ENCODE data around the gene ANKMY1.

Gene ANKMY1

DNA sequence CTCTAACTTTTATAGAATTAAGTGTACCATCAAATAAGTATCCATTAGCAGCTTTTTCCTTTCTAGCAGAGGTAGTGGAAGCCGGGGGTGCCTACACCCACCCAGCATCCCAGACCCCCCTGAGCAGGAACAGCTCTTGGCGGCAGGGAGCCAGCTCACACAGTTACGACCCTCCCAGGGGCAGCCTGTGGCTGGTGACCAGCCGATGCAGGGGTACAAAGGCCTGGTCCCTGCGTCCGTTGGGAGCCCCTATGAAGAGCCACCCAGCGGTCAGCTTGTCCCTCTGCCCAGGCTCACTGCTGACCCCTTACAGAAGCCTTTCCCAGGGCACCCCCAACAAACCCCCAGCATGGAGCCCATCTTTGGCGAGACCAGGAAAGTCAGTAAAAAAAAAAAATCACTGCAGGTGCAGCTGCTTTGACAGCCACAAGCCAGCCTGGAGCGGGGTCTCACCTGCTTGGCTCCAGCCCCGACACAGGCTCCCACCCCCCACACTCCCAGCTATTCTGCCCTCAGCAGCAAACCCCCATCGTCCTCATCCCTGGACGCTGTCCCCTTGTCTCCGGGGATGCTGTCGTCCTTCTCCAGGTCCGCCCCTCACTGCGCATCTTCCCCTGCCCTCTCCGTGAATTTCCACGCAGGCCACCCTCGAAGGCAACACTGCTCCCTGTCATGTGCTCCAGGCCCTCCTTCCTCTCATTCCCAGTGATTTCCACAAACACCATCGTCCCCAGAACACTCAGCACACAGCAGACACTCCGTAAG is 79.3 kb downstream of the ANKMY1 start:
- no peak for DNase-seq (ENCODE audit: low read depth in 2 of 2, low spot score in 1 of 2)

GRCh38 chr2:240477916-240478315 is 79.9 kb downstream of the ANKMY1 start:
- no peak for DNase-seq (ENCODE audit: low read depth in 2 of 2, low spot score in 1 of 2)

DNA sequence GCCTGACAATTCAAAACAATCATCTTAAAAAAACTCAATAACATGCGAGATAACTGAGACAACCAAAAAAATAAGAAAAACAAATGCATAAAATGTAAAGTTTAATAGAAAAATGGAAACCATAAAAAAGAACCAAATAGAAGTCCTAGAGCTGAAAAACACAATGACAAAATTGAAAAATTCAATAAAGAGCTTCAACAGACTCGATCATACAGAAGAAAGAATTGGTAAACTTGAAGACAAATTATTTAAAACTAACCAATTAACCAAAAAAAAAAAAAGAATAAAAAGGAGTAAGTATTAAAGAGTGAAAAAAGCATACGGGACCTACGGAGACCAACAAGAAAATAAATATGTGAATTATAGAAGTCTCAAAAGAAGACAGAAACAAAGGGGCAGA is 84.6 kb downstream of the ANKMY1 start:
- DNase-seq (ENCODE audit: low read depth in 2 of 2, low spot score in 1 of 2) = no peak

DNA sequence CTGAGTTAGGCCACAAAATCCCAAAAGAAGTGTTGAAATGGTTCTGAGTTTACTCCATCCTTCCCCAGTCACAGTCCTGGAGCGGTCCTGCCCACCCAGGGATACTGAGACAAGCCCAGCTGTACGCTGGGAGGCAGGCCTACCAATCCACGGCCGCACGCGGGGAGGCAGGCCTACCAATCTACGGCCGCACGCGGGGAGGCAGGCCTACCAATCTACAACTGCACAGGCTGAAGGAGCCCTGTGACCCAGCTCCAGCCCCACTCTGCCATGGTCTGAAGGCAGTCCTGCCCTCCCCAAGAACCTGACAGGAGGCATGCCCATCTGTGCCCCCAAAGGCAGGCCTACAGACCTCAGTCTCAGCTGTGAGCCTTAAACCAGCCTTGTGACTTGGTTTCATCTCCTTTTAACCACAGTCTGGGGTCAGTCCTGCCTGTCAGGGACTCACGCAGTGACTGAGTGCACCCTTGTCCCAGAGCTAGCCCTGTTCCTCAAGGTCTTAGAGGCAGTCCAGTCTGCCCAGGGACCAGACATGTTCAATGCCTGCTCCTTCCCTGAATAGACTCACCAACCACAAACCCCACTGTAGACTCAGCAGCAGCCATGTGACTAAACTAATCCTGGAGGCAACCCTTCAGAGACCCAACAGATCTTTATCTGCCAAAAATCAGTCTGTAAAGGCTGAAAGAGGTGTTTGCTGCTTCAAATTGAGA is 85.6 kb downstream of the ANKMY1 start:
- DNase-seq (ENCODE audit: low read depth in 2 of 2, low spot score in 1 of 2) = no peak

DNA sequence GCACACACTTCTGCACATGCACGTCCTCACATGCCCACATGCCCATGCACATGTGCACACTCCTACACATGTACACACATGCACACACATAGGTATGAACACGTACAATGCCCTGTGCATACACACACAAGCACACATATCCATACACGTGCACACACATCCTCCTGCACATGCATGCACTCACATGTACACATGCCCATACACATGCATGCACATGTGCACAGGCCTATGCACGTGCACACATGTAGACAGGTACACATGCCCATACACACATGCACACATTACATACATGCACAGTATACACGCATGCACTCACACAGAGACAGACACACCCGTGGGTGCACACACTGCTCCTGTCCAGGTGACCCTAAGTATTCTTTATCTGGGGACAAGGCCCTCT is 88.0 kb downstream of the ANKMY1 start:
- no peak for DNase-seq (ENCODE audit: low read depth in 2 of 2, low spot score in 1 of 2)

DNA sequence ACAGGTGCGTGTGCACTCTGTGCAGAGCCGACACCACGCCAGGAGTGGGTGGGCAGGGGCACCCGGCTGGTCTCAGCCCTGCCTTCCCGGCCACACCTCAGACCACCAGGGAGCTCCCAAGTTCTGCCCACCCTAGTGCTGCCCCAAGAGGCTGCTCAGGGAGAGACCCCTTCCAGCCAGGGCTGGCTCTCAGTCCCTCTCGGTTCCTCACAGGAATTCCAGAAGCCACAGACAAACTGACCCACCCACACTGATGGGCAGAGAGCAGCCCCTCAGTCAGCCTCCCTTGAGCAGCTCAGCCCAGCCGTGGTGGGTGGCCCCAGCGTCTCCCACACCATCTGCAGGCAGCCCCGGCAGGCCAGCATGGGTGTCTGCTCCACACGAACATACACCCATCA is 88.5 kb downstream of the ANKMY1 start:
- no peak for DNase-seq (ENCODE audit: low read depth in 2 of 2, low spot score in 1 of 2)

- no peak for DNase-seq (ENCODE audit: low read depth in 2 of 2, low spot score in 1 of 2)
These were observed 89.2 kb downstream of the ANKMY1 start for GRCh38 chr2:240468303-240469238.

- DNase-seq (ENCODE audit: low read depth in 2 of 2, low spot score in 1 of 2) = no peak
These were observed 90.0 kb downstream of the ANKMY1 start for GRCh38 chr2:240467659-240468302.

DNA sequence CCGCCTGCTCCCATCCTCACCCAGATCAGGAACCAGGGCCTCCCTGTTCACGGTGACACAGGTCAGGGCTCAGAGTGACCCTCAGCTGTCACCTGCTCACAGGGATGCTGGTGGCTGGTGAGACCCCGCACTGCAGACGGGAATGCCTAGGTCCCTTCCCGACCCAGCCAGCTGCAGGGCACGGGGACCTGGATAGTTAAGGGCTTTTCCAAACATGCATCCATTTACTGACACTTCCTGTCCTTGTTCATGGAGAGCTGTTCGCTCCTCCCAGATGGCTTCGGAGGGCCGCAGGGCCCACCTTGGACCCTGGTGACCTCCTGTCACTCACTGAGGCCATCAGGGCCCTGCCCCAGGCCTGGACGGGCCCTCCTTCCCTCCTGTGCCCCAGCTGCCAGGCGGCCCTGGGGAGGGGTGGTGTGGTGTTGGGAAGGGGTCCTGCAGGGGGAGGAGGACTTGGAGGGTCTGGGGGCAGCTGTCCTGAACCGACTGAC is 90.6 kb downstream of the ANKMY1 start:
- DNase-seq (ENCODE audit: low read depth in 2 of 2, low spot score in 1 of 2) = no peak

DNA sequence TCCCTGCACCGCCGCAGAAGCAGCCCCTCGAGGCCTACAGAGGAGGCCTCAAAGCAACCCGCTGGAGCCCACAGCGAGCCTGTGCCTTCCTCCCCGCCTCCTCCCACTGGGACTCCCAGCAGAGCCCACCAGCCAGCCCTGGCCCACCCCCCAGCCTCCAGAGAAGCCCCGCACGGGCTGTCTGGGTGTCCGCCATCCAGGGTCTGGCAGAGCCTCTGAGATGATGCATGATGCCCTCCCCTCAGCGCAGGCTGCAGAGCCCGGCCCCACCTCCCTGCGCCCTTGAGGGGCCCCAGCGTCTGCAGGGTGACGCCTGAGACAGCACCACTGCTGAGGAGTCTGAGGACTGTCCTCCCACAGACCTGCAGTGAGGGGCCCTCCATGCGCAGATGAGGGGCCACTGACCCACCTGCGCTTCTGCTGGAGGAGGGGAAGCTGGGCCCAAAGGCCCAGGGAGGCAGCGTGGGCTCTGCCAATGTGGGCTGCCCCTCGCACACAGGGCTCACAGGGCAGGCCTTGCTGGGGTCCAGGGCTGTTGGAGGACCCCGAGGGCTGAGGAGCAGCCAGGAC is 91.1 kb downstream of the ANKMY1 start:
- DNase-seq (ENCODE audit: low read depth in 2 of 2, low spot score in 1 of 2) = no peak

DNA sequence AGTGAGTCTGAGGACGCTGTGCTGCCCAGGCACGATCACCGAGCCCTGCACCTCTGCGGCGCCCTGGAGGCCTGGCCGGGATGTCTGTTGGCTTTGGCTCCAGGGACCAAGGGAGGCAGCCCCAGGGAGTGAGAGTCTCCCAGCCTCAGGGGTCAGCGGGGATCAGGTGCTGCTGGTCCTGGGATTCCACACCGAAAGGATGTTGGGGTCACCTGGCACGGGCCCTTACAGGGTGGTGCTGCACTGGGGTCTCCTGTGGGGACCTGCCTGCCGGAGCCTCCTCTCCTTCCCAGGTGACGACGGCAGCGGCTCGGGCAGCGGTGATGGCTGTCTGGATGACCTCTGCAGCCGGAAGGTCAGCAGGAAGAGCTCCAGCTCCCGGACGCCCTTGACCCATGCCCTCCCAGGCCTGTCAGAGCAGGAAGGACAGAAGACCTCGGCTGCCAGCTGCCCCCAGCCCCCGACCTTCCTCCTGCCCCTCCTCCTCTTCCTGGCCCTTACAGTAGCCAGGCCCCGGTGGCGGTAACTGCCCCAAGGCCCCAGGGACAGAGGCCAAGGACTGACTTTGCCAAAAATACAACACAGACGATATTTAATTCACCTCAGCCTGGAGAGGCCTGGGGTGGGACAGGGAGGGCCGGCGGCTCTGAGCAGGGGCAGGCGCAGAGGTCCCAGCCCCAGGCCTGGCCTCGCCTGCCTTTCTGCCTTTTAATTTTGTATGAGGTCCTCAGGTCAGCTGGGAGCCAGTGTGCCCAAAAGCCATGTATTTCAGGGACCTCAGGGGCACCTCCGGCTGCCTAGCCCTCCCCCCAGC is 91.8 kb downstream of the ANKMY1 start:
- DNase-seq (ENCODE audit: low read depth in 2 of 2, low spot score in 1 of 2) = no peak

DNA sequence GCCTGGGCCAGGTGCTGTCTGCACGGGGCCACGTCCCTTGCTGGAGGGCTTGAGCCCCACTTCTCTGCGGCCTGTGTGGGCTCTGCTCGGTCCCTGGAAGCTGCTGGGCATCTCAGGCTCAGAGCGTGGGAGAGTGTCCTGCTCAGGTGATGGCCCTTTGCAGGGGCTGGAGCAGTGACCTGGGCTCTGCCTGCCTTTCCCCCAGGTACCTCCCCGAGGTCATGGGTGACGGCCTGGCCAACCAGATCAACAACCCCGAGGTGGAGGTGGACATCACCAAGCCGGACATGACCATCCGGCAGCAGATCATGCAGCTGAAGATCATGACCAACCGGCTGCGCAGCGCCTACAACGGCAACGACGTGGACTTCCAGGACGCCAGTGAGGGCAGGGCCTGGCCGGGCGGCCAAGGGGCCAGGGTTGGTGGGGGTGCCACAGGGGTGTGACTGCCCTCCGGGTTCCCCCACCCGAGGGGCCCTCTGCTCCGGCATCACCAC is 92.5 kb downstream of the ANKMY1 start:
- DNase-seq (ENCODE audit: low read depth in 2 of 2, low spot score in 1 of 2) = no peak

GRCh38 chr2:240464514-240465241 is 93.1 kb downstream of the ANKMY1 start:
- no peak for DNase-seq (ENCODE audit: low read depth in 2 of 2, low spot score in 1 of 2)

GRCh38 chr2:240463866-240464481 is 93.8 kb downstream of the ANKMY1 start:
- DNase-seq (ENCODE audit: low read depth in 2 of 2, low spot score in 1 of 2) = no peak

GRCh38 chr2:240463274-240463865 is 94.4 kb downstream of the ANKMY1 start:
- DNase-seq (ENCODE audit: low read depth in 2 of 2, low spot score in 1 of 2) = no peak

GRCh38 chr2:240462707-240463273 is 95.0 kb downstream of the ANKMY1 start:
- DNase-seq (ENCODE audit: low read depth in 2 of 2, low spot score in 1 of 2) = no peak

GRCh38 chr2:240462073-240462706 is 95.6 kb downstream of the ANKMY1 start:
- DNase-seq (ENCODE audit: low read depth in 2 of 2, low spot score in 1 of 2) = no peak
